ENCODE measurements around the gene DPH7. TPM values are rescaled to one million over a fixed set of nuclear protein-coding genes. Genes with fewer than 3 reads are reported as not detected.

DPH7 gene
- polyA plus RNA-seq, 1 donor from 2014 or later = 145 TPM

- H3K27me3 ChIP-seq (ENCODE audit: insufficient read depth, low read depth, low read length) = no peaks in the 10 kb centered on the region
- H3K4me2 ChIP-seq (ENCODE audit: low read length) = no peak overlapping the region
- H3K9me3 ChIP-seq (ENCODE audit: low read length) = no peaks in the 10 kb centered on the region
- no peaks in the 10 kb centered on the region for H3F3A ChIP-seq (ENCODE audit: insufficient read depth, low read length, poor library complexity, severe bottlenecking)
- H3K9ac ChIP-seq (ENCODE audit: low read length) = no peak overlapping the region
- no peaks in the 10 kb centered on the region for H3K36me3 ChIP-seq (ENCODE audit: insufficient read depth, low read length)
- no peak for TF ChIP-seq EP300 (conservative IDR thresholded peaks at IDR 0.05; ENCODE audit: poor library complexity, severe bottlenecking)
- no peak for TF ChIP-seq EZH2 (IDR thresholded peaks at IDR 0.05; ENCODE audit: borderline replicate concordance, insufficient read depth, low read length, poor library complexity, severe bottlenecking)
- no peak for TF ChIP-seq MXI1 (conservative IDR thresholded peaks at IDR 0.05; ENCODE audit: poor library complexity, severe bottlenecking)
- no peak for TF ChIP-seq TAF1 (IDR thresholded peaks at IDR 0.05; ENCODE audit: low read depth)
- TF ChIP-seq CTCF (IDR thresholded peaks at IDR 0.05; ENCODE audit: poor library complexity, severe bottlenecking) = no peak
- no peak for TF ChIP-seq RAD21 (conservative IDR thresholded peaks at IDR 0.05)
- no peak for TF ChIP-seq REST (IDR thresholded peaks at IDR 0.05; ENCODE audit: borderline replicate concordance)
- no peak for TF ChIP-seq SMC3 (conservative IDR thresholded peaks at IDR 0.05; ENCODE audit: poor library complexity)
- TF ChIP-seq POLR2AphosphoS5 (IDR thresholded peaks at IDR 0.05) = no peak
- no peaks in the 10 kb centered on the region for H3K79me2 ChIP-seq (replicated peaks; ENCODE audit: insufficient read depth, low read length)
- H2AFZ ChIP-seq (ENCODE audit: low read depth, low read length) = no peak overlapping the region
- no peaks in the 10 kb centered on the region for H3K9me2 ChIP-seq (ENCODE audit: insufficient read depth, low read length)
- no peaks in the 10 kb centered on the region for H4K20me1 ChIP-seq (ENCODE audit: insufficient read depth)
- no peak overlapping the region for H3K4me3 ChIP-seq (ENCODE audit: low read length)
- H3K27ac ChIP-seq (ENCODE audit: low read length) = no peak overlapping the region
These were observed 33.6 kb downstream of the DPH7 start for GRCh38 chr9:137545123-137545522.

- no peak overlapping the region for H3K4me2 ChIP-seq (ENCODE audit: low read length)
- TF ChIP-seq REST (IDR thresholded peaks at IDR 0.05; ENCODE audit: borderline replicate concordance) (no peak), EP300 (conservative IDR thresholded peaks at IDR 0.05; ENCODE audit: poor library complexity, severe bottlenecking) (no peak), EZH2 (IDR thresholded peaks at IDR 0.05; ENCODE audit: borderline replicate concordance, insufficient read depth, low read length, poor library complexity, severe bottlenecking) (no peak), RAD21 (conservative IDR thresholded peaks at IDR 0.05) (no peak), CTCF (IDR thresholded peaks at IDR 0.05; ENCODE audit: poor library complexity, severe bottlenecking) (no peak), TAF1 (IDR thresholded peaks at IDR 0.05; ENCODE audit: low read depth) (no peak), POLR2AphosphoS5 (IDR thresholded peaks at IDR 0.05) (no peak), MXI1 (conservative IDR thresholded peaks at IDR 0.05; ENCODE audit: poor library complexity, severe bottlenecking) (no peak), SMC3 (conservative IDR thresholded peaks at IDR 0.05; ENCODE audit: poor library complexity) (no peak)
- H3K36me3 ChIP-seq (ENCODE audit: insufficient read depth, low read length) = no peaks in the 10 kb centered on the region
- no peak overlapping the region for H3K4me3 ChIP-seq (ENCODE audit: low read length)
- H3K9me2 ChIP-seq (ENCODE audit: insufficient read depth, low read length) = no peaks in the 10 kb centered on the region
- no peaks in the 10 kb centered on the region for H3K27me3 ChIP-seq (ENCODE audit: insufficient read depth, low read depth, low read length)
- no peaks in the 10 kb centered on the region for H3K9me3 ChIP-seq (ENCODE audit: low read length)
- H3K27ac ChIP-seq (ENCODE audit: low read length) = no peak overlapping the region
- no peak overlapping the region for H2AFZ ChIP-seq (ENCODE audit: low read depth, low read length)
- H3F3A ChIP-seq (ENCODE audit: insufficient read depth, low read length, poor library complexity, severe bottlenecking) = no peaks in the 10 kb centered on the region
- H3K79me2 ChIP-seq (replicated peaks; ENCODE audit: insufficient read depth, low read length) = no peaks in the 10 kb centered on the region
- H4K20me1 ChIP-seq (ENCODE audit: insufficient read depth) = no peaks in the 10 kb centered on the region
- H3K9ac ChIP-seq (ENCODE audit: low read length) = no peak overlapping the region
These were observed 34.5 kb downstream of the DPH7 start for GRCh38 chr9:137544176-137544760.

Measured in neural cell (in vitro differentiated cells).